Spleen (tissue), 7 donors: ENCODE measurements around the gene ZNF709.

Experiments used
- POLR2A ChIP-seq, 3 donors: fragments of 450-650 bp; IDR thresholded peaks; one replicate each; pipeline ENCODE4 v1.5.1; 2017; ENCODE audit warnings: antibody characterized with exemption in 3 of 3, mild to moderate bottlenecking in 1 of 3
- TF ChIP-seq, protein P1 (sequence below), 11 experiments: fragments of 200-600 bp in 7 of 11; fragments of 450-650 bp in 4 of 11; sonication (generic) in 4 of 11; IDR thresholded peaks in 8 of 11; conservative IDR thresholded peaks in 3 of 11; 1 replicate in 7 of 11; 2 replicates in 4 of 11; pipeline versions ENCODE4 v1.4.0 to v1.8.0; 2016 to 2021; ENCODE audit warnings: antibody characterized with exemption in 11 of 11, inconsistent platforms in 4 of 11, mild to moderate bottlenecking in 1 of 11
- donor health status: DM: no; HTN: no; CAD: no; lungs with moderate emphysema.
- donor health status: DM: no; HTN: no; CAD: no.
- donor health status: DM: no; HTN: no; CAD: no.

DNA sequence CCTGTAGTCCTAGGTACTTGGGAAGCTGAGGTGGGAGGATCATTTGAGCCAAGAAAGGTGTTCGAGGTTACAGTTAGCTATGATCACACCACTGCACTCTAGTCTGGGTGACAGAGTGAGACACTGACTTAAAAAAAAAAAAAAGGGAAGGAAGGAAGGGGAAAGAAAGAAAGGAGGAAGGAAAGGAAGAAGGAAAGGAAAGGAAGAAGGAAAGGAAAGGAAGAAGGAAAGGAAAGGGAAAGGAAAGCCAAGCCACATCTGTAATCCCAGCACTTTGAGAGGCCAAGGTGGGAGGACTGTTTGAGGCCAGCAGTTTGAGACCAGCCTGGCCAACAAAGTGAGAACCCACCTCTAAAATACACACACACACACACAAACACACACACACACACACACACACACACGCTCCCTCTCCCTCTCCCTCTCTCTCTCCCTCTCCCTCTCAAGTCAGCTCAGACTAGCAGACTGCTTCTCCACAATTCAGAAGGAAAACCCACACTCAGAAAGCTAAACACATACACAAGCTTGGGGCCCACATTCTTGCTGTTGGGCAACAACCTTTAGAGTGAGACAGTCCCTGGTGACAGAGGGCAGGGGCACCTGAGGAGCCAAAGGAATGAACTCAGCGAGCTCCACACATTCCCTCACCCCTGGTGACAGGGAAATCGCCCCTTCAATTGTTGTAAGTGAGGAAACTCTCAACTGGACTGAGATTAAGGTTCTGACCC, 2.7 kb downstream of the ZNF709 start:
- TF ChIP-seq, protein P1, sequence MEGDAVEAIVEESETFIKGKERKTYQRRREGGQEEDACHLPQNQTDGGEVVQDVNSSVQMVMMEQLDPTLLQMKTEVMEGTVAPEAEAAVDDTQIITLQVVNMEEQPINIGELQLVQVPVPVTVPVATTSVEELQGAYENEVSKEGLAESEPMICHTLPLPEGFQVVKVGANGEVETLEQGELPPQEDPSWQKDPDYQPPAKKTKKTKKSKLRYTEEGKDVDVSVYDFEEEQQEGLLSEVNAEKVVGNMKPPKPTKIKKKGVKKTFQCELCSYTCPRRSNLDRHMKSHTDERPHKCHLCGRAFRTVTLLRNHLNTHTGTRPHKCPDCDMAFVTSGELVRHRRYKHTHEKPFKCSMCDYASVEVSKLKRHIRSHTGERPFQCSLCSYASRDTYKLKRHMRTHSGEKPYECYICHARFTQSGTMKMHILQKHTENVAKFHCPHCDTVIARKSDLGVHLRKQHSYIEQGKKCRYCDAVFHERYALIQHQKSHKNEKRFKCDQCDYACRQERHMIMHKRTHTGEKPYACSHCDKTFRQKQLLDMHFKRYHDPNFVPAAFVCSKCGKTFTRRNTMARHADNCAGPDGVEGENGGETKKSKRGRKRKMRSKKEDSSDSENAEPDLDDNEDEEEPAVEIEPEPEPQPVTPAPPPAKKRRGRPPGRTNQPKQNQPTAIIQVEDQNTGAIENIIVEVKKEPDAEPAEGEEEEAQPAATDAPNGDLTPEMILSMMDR (IDR thresholded peaks at IDR 0.05 in 8 of 11, conservative IDR thresholded peaks at IDR 0.05 in 3 of 11) = no peak
- no peak for TF ChIP-seq POLR2A (IDR thresholded peaks at IDR 0.05)
